H4 (cell line): ENCODE data around the gene DDX42. TPM values are rescaled to one million over a fixed set of nuclear protein-coding genes. Genes with fewer than 3 reads are reported as not detected.

Source experiments
- total RNA-seq: library from RNA; depleted of rRNA; stranded (reverse); fragments of >200 nt; shearing (Covaris generic); gene quantifications from 2 replicates; pipeline ENCODE4 v1.2.3, GENCODE V29; 2014; rRNA removed

DDX42 gene
- total RNA-seq, 1 experiment from 2014 or later = 30.5 TPM

Other genes with a start within 250 kb of the DDX42 start
- 50.6 and 62.2 TPM in 2 replicates for gene DCAF7, start 223.7 kb upstream of the DDX42 start, total RNA-seq
- 20.7 and 28.1 TPM in 2 replicates for gene TACO1, start 173.3 kb upstream of the DDX42 start, total RNA-seq
- 13.9 and 17.9 TPM in 2 replicates for gene MAP3K3, start 151.8 kb upstream of the DDX42 start, total RNA-seq
- 20.3 and 27.8 TPM in 2 replicates for gene LIMD2, start 74.0 kb upstream of the DDX42 start, total RNA-seq
- 18.5 and 19.9 TPM in 2 replicates for gene STRADA, start 32.4 kb upstream of the DDX42 start, total RNA-seq
- gene CCDC47, start 573 bp upstream of the DDX42 start, total RNA-seq = 50.4 and 69.3 TPM in 2 replicates
- 64.8 and 71.7 TPM in 2 replicates for gene PSMC5, start 53.3 kb downstream of the DDX42 start, total RNA-seq
- 95.5 and 124 TPM in 2 replicates for gene FTSJ3, start 53.5 kb downstream of the DDX42 start, total RNA-seq
- gene SMARCD2, start 68.5 kb downstream of the DDX42 start, total RNA-seq = 86.3 and 152 TPM in 2 replicates
- not detected in 2 replicates for gene CSH2, start 99.5 kb downstream of the DDX42 start, total RNA-seq
- gene GH2, start 107.8 kb downstream of the DDX42 start, total RNA-seq = not detected in 2 replicates
- not detected in 2 replicates for gene CSH1, start 122.4 kb downstream of the DDX42 start, total RNA-seq
- gene CSHL1, start 137.1 kb downstream of the DDX42 start, total RNA-seq = not detected in 2 replicates
- gene GH1, start 144.7 kb downstream of the DDX42 start, total RNA-seq = not detected in 2 replicates
- 1.1 TPM in 1 of 2 replicates, not detected in the other for gene CD79B, start 158.2 kb downstream of the DDX42 start, total RNA-seq
- gene SCN4A, start 198.7 kb downstream of the DDX42 start, total RNA-seq = 0.02 TPM in 2 replicates
- 0.27 and 2.3 TPM in 2 replicates for gene PRR29, start 224.2 kb downstream of the DDX42 start, total RNA-seq
- 0.14 TPM in 1 of 2 replicates, not detected in the other for gene ICAM2, start 246.5 kb downstream of the DDX42 start, total RNA-seq